ENCODE measurements around the gene KCTD21.

DNA sequence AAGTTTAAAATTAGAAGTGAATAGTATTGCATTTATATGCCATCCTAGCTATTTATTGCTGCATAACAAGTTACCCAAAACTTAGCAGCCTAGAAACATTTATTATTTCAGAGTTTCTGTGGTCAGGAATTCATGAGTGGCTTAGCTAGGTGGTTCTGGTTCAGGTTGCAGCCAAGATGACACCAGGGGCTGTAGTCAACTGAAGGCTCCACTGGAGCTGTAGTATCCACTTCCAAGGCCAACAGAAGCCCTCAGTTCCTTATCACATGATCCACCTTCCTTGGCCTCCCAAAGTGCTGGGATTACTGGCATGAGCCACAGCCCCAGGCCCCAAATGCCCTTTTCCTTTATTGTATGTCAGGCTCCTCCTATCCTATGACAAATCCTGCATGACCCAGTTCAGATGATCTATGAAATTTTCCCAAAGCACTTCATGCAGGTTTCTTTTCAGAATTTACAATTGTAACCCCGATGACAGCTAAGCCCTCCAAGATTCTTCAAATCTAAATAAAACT lies 42.9 kb downstream of the KCTD21 start:
- TF ChIP-seq POLR2A (IDR thresholded peaks at IDR 0.05) = no peak
- TF ChIP-seq, protein P1, sequence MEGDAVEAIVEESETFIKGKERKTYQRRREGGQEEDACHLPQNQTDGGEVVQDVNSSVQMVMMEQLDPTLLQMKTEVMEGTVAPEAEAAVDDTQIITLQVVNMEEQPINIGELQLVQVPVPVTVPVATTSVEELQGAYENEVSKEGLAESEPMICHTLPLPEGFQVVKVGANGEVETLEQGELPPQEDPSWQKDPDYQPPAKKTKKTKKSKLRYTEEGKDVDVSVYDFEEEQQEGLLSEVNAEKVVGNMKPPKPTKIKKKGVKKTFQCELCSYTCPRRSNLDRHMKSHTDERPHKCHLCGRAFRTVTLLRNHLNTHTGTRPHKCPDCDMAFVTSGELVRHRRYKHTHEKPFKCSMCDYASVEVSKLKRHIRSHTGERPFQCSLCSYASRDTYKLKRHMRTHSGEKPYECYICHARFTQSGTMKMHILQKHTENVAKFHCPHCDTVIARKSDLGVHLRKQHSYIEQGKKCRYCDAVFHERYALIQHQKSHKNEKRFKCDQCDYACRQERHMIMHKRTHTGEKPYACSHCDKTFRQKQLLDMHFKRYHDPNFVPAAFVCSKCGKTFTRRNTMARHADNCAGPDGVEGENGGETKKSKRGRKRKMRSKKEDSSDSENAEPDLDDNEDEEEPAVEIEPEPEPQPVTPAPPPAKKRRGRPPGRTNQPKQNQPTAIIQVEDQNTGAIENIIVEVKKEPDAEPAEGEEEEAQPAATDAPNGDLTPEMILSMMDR (IDR thresholded peaks at IDR 0.05) = no peak
- no peak for TF ChIP-seq EP300 (IDR thresholded peaks at IDR 0.05)

All from tibial nerve (tissue), 4 donors.